Measurements from ENCODE around the gene SLC19A2. TPM values are rescaled to one million over a fixed set of nuclear protein-coding genes. Genes with fewer than 3 reads are reported as not detected.

The SLC19A2 gene
- total and polyA plus RNA-seq, 2 donors (not counting 1 experiment from before 2014, with no cell fraction given), result 5.2 to 8.9 TPM

DNA sequence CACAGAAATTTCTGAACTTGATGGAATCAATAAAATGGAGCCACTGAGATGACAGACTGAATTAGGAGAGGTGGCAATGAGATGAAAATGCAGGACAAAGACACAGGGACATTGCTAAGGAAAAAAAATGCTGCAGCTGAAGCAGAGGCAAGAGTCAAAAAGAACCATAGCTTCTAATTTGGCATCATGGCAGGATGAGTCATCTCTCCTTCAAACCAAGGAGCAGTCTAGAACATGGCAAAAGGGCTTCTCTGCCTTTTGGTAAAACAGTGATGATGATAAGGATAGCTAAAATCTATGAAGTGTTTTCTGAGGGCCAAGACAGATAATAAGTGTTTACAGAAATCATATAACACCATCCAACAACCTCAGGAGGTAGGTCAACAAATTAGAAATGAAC lies 16.8 kb downstream of the SLC19A2 start:
- H3K36me3 ChIP-seq (ENCODE audit: control insufficient read depth, insufficient read depth, low read length), result no peaks in the 10 kb centered on the region
- peak in 1 of 2 donors; percentile 16 for DNase-seq (ENCODE audit: low read depth in 2 of 2)
- no peaks in the 10 kb centered on the region for H3K4me1 ChIP-seq (ENCODE audit: control insufficient read depth, extremely low read depth, insufficient read depth, low read length)
- no peak overlapping the region for H3K4me3 ChIP-seq (replicated peaks in 1 of 4; ENCODE audit: control extremely low read depth in 1 of 4, insufficient read depth in 1 of 4, low read depth in 3 of 4, low read length in 4 of 4)
- H3K4me2 ChIP-seq (ENCODE audit: extremely low read depth, insufficient read depth, low read length), result no peak overlapping the region
- no peaks in the 10 kb centered on the region for H3K9me3 ChIP-seq (ENCODE audit: control insufficient read depth, insufficient read depth, low read depth, low read length)
- H3K27me3 ChIP-seq (ENCODE audit: control insufficient read depth, insufficient read depth, low read length), result no peaks in the 10 kb centered on the region
- H2AFZ ChIP-seq (ENCODE audit: low read length), result no peak overlapping the region
- no peak overlapping the region for H3K27ac ChIP-seq (ENCODE audit: insufficient read depth, low read length)
- H3K79me2 ChIP-seq (ENCODE audit: control insufficient read depth, insufficient read depth, low read length), result no peaks in the 10 kb centered on the region
- TF ChIP-seq EZH2 (IDR thresholded peaks at IDR 0.05; ENCODE audit: low read length, missing control alignments), result no peak
- TF ChIP-seq, protein P1, sequence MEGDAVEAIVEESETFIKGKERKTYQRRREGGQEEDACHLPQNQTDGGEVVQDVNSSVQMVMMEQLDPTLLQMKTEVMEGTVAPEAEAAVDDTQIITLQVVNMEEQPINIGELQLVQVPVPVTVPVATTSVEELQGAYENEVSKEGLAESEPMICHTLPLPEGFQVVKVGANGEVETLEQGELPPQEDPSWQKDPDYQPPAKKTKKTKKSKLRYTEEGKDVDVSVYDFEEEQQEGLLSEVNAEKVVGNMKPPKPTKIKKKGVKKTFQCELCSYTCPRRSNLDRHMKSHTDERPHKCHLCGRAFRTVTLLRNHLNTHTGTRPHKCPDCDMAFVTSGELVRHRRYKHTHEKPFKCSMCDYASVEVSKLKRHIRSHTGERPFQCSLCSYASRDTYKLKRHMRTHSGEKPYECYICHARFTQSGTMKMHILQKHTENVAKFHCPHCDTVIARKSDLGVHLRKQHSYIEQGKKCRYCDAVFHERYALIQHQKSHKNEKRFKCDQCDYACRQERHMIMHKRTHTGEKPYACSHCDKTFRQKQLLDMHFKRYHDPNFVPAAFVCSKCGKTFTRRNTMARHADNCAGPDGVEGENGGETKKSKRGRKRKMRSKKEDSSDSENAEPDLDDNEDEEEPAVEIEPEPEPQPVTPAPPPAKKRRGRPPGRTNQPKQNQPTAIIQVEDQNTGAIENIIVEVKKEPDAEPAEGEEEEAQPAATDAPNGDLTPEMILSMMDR (conservative IDR thresholded peaks at IDR 0.05 in 1 of 2, IDR thresholded peaks at IDR 0.05 in 1 of 2; ENCODE audit: low read depth in 1 of 2, low read length in 2 of 2), result no peak
- no peaks in the 10 kb centered on the region for H4K20me1 ChIP-seq (ENCODE audit: control insufficient read depth, extremely low read depth, insufficient read depth, low read length)
- H3K9ac ChIP-seq (ENCODE audit: insufficient read depth, low read length), result no peak overlapping the region

GRCh38 chr1:169466259-169467230 lies 19.2 kb downstream of the SLC19A2 start:
- DNase-seq (ENCODE audit: low read depth in 2 of 2), result peak; percentile 36 to 71
- no peak overlapping the region for H2AFZ ChIP-seq (ENCODE audit: low read length)
- no peak overlapping the region for H3K9ac ChIP-seq (ENCODE audit: insufficient read depth, low read length)
- H3K27me3 ChIP-seq (ENCODE audit: control insufficient read depth, insufficient read depth, low read length), result no peaks in the 10 kb centered on the region
- no peaks in the 10 kb centered on the region for H3K79me2 ChIP-seq (ENCODE audit: control insufficient read depth, insufficient read depth, low read length)
- no peak for TF ChIP-seq EZH2 (IDR thresholded peaks at IDR 0.05; ENCODE audit: low read length, missing control alignments)
- TF ChIP-seq, protein P1 (conservative IDR thresholded peaks at IDR 0.05 in 1 of 2, IDR thresholded peaks at IDR 0.05 in 1 of 2; ENCODE audit: low read depth in 1 of 2, low read length in 2 of 2), result peak; percentile 36 to 37
- no peaks in the 10 kb centered on the region for H3K36me3 ChIP-seq (ENCODE audit: control insufficient read depth, insufficient read depth, low read length)
- H4K20me1 ChIP-seq (ENCODE audit: control insufficient read depth, extremely low read depth, insufficient read depth, low read length), result no peaks in the 10 kb centered on the region
- H3K4me1 ChIP-seq (ENCODE audit: control insufficient read depth, extremely low read depth, insufficient read depth, low read length), result no peaks in the 10 kb centered on the region
- H3K27ac ChIP-seq (ENCODE audit: insufficient read depth, low read length), result no peak overlapping the region
- no peaks in the 10 kb centered on the region for H3K9me3 ChIP-seq (ENCODE audit: control insufficient read depth, insufficient read depth, low read depth, low read length)
- no peak overlapping the region for H3K4me2 ChIP-seq (ENCODE audit: extremely low read depth, insufficient read depth, low read length)
- H3K4me3 ChIP-seq (replicated peaks in 1 of 4; ENCODE audit: control extremely low read depth in 1 of 4, insufficient read depth in 1 of 4, low read depth in 3 of 4, low read length in 4 of 4), result no peak overlapping the region

DNA sequence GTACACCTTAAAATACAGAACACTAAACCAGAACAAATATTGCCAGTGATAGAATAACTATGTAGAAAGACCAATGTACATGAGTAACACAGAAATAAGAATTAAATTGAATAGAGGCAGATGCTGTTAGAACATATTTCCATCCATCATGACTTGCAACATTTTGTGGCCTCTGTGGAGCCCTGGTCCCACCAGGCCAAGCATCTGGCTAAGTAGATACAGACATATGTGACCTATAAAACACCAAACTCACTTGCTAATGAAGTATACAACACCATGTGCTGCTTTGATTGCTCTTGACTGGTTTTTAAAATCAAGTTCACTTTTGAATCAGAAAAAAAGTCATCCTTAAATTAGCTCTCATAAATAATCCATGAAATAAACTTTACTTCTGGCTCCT lies 20.5 kb downstream of the SLC19A2 start:
- TF ChIP-seq, protein P1 (conservative IDR thresholded peaks at IDR 0.05 in 1 of 2, IDR thresholded peaks at IDR 0.05 in 1 of 2; ENCODE audit: low read depth in 1 of 2, low read length in 2 of 2), result peak in 1 of 2 donors; percentile 0
- no peak for TF ChIP-seq EZH2 (IDR thresholded peaks at IDR 0.05; ENCODE audit: low read length, missing control alignments)

More for the DNA sequence above, 20.5 kb downstream of the SLC19A2 start:
- Histone ChIP-seq H3K4me2 (ENCODE audit: extremely low read depth, insufficient read depth, low read length) (no peak overlapping the region), H2AFZ (ENCODE audit: low read length) (no peak overlapping the region), H3K4me1 (ENCODE audit: control insufficient read depth, extremely low read depth, insufficient read depth, low read length) (peaks cover 3% of the 10 kb centered on the region), H3K27ac (ENCODE audit: insufficient read depth, low read length) (no peak overlapping the region), H3K4me3 (replicated peaks in 1 of 4; ENCODE audit: control extremely low read depth in 1 of 4, insufficient read depth in 1 of 4, low read depth in 3 of 4, low read length in 4 of 4) (no peak overlapping the region), H3K79me2 (ENCODE audit: control insufficient read depth, insufficient read depth, low read length) (no peaks in the 10 kb centered on the region), H3K36me3 (ENCODE audit: control insufficient read depth, insufficient read depth, low read length) (no peaks in the 10 kb centered on the region), H4K20me1 (ENCODE audit: control insufficient read depth, extremely low read depth, insufficient read depth, low read length) (no peaks in the 10 kb centered on the region), H3K27me3 (ENCODE audit: control insufficient read depth, insufficient read depth, low read length) (no peaks in the 10 kb centered on the region), H3K9ac (ENCODE audit: insufficient read depth, low read length) (no peak overlapping the region), H3K9me3 (ENCODE audit: control insufficient read depth, insufficient read depth, low read depth, low read length) (no peaks in the 10 kb centered on the region)
- no peak for DNase-seq (ENCODE audit: low read depth in 2 of 2)
